Natural killer cell treated with Interleukin-12 subunit alpha and Interleukin-12 subunit beta and Interleukin-15 and Interleukin-18, amount 100 ng/mL, for 72 hours (primary cell): ENCODE measurements around the gene PLA2G2C. TPM values are rescaled to one million over a fixed set of nuclear protein-coding genes. Genes with fewer than 3 reads are reported as not detected.
A peak's percentile ranks its signal among the peaks of the same experiment; 100 is the strongest.

Experiments used
- ATAC-seq, 2 donors: fragments of 150-1000 bp; cut with Tn5 transposase in 1 of 2; sonication (Bioruptor Pico), chemical (Tn5 transposase) in 1 of 2; 2 replicates each; pipeline ENCODE4 v1.10.0; 2021
- DNase-seq: peaks from one replicate; pipeline ENCODE4 v3.0.0; 2022; ENCODE audit warnings: low spot score
- H3K27ac Mint-ChIP-seq, 2 donors: 1 replicate in 1 of 2; 2 replicates in 1 of 2; pipeline ENCODE4 v1.8.0; 2022; ENCODE audit warnings: mixed read lengths in 2 of 2, mild to moderate bottlenecking in 1 of 2, moderate library complexity in 1 of 2
- H3K27me3 Mint-ChIP-seq, 2 donors: 1 replicate in 1 of 2; 2 replicates in 1 of 2; pipeline ENCODE4 v1.8.0; 2022; ENCODE audit warnings: mixed read lengths in 2 of 2
- H3K36me3 Mint-ChIP-seq: one replicate; pipeline ENCODE4 v1.8.0; 2022; ENCODE audit warnings: mixed read lengths
- H3K4me1 Mint-ChIP-seq, 2 donors: 1 replicate in 1 of 2; 2 replicates in 1 of 2; pipeline ENCODE4 v1.8.0; 2022; ENCODE audit warnings: low read depth in 2 of 2, mixed read lengths in 2 of 2, mild to moderate bottlenecking in 1 of 2
- H3K4me3 Mint-ChIP-seq: one replicate; pipeline ENCODE4 v1.8.0; 2022; ENCODE audit warnings: mixed read lengths
- H3K9me3 Mint-ChIP-seq: 2 replicates; pipeline ENCODE4 v1.8.0; 2022; ENCODE audit warnings: mixed read lengths
- total RNA-seq, 2 donors: library from RNA; stranded (reverse); gene quantifications; one replicate each; pipeline ENCODE4 v1.2.3, GENCODE V29; 2022

PLA2G2C gene
- total RNA-seq, 2 donors from 2014 or later: 0.17 TPM; not detected in 1

- no peak overlapping the region for H3K4me3 Mint-ChIP-seq
- DNase-seq: no peak
- ATAC-seq: no peak
- H3K36me3 Mint-ChIP-seq: peaks cover 9% of the 10 kb centered on the region
- H3K27ac Mint-ChIP-seq: no peak overlapping the region
- H3K4me1 Mint-ChIP-seq: peaks cover 4 to 5% of the 10 kb centered on the region in 2 donors
- peaks cover 8% of the 10 kb centered on the region for H3K9me3 Mint-ChIP-seq
- H3K27me3 Mint-ChIP-seq: peaks cover 15 to 17% of the 10 kb centered on the region in 2 donors
Measured at GRCh38 chr1:20168564-20169491, 17.5 kb downstream of the PLA2G2C start.

GRCh38 chr1:20167126-20167525 lies 19.2 kb downstream of the PLA2G2C start:
- Mint-ChIP-seq H3K4me3 (no peak overlapping the region), H3K36me3 (peaks cover 12% of the 10 kb centered on the region), H3K9me3 (peaks cover 11% of the 10 kb centered on the region), H3K27me3 (peaks cover 15 to 17% of the 10 kb centered on the region in 2 donors), H3K4me1 (peaks cover 1 to 4% of the 10 kb centered on the region in 2 donors), H3K27ac (no peak overlapping the region)
- ATAC-seq: no peak
- no peak for DNase-seq

GRCh38 chr1:20166051-20166450 lies 20.3 kb downstream of the PLA2G2C start:
- no peak for ATAC-seq
- Mint-ChIP-seq H3K4me3 (no peak overlapping the region), H3K27ac (no peak overlapping the region), H3K27me3 (peaks cover 15 to 17% of the 10 kb centered on the region in 2 donors), H3K36me3 (peaks cover 12% of the 10 kb centered on the region), H3K9me3 (peaks cover 11% of the 10 kb centered on the region), H3K4me1 (peaks cover 0 to 4% of the 10 kb centered on the region in 2 donors)
- no peak for DNase-seq

- peaks cover 15 to 17% of the 10 kb centered on the region in 2 donors for H3K27me3 Mint-ChIP-seq
- H3K36me3 Mint-ChIP-seq: peaks cover 12% of the 10 kb centered on the region
- no peak overlapping the region for H3K4me3 Mint-ChIP-seq
- H3K9me3 Mint-ChIP-seq: peaks cover 11% of the 10 kb centered on the region
- peaks cover 0 to 4% of the 10 kb centered on the region in 2 donors for H3K4me1 Mint-ChIP-seq
- DNase-seq (no peak), ATAC-seq (no peak)
- H3K27ac Mint-ChIP-seq: no peak overlapping the region
Measured at GRCh38 chr1:20165522-20165951, 20.8 kb downstream of the PLA2G2C start.

- Mint-ChIP-seq H3K4me3 (no peak overlapping the region), H3K27me3 (peaks cover 14 to 15% of the 10 kb centered on the region in 2 donors)
- DNase-seq: no peak
Measured at GRCh38 chr1:20164694-20165202, 21.6 kb downstream of the PLA2G2C start.

GRCh38 chr1:20160034-20160433 lies 26.3 kb downstream of the PLA2G2C start:
- Mint-ChIP-seq H3K4me1 (peaks cover 0 to under 1% of the 10 kb centered on the region in 2 donors), H3K9me3 (peaks cover 7% of the 10 kb centered on the region), H3K27ac (no peak overlapping the region), H3K36me3 (peaks cover 14% of the 10 kb centered on the region), H3K4me3 (no peak overlapping the region), H3K27me3 (peaks cover 4% of the 10 kb centered on the region in 2 donors)
- no peak for DNase-seq
- ATAC-seq: no peak

More at GRCh38 chr1:20164694-20165202, 21.6 kb downstream of the PLA2G2C start:
- ATAC-seq: no peak
- H3K9me3 Mint-ChIP-seq: peaks cover 11% of the 10 kb centered on the region
- peaks cover 15% of the 10 kb centered on the region for H3K36me3 Mint-ChIP-seq
- H3K27ac Mint-ChIP-seq: no peak overlapping the region
- H3K4me1 Mint-ChIP-seq: peaks cover 0 to 4% of the 10 kb centered on the region in 2 donors

GRCh38 chr1:20158358-20159070 lies 27.8 kb downstream of the PLA2G2C start:
- Mint-ChIP-seq H3K27me3 (no peaks in the 10 kb centered on the region), H3K36me3 (peaks cover 10% of the 10 kb centered on the region), H3K4me3 (no peak overlapping the region), H3K4me1 (peaks cover 8 to 9% of the 10 kb centered on the region in 2 donors), H3K9me3 (peaks cover 3% of the 10 kb centered on the region), H3K27ac (no peak overlapping the region)
- no peak for DNase-seq
- ATAC-seq: no peak

- no peaks in the 10 kb centered on the region for H3K27me3 Mint-ChIP-seq
- H3K36me3 Mint-ChIP-seq: no peaks in the 10 kb centered on the region
- ATAC-seq (no peak), DNase-seq (no peak)
- peak overlapping the region; percentile 18 for H3K4me3 Mint-ChIP-seq
- H3K4me1 Mint-ChIP-seq: peaks cover 13 to 14% of the 10 kb centered on the region in 2 donors
- peak overlapping the region in 1 of 2 donors; percentile 9 for H3K27ac Mint-ChIP-seq
- no peaks in the 10 kb centered on the region for H3K9me3 Mint-ChIP-seq
Measured at GRCh38 chr1:20154301-20154831, 32.0 kb downstream of the PLA2G2C start.

GRCh38 chr1:20153000-20153418 lies 33.3 kb downstream of the PLA2G2C start:
- Mint-ChIP-seq H3K4me3 (no peak overlapping the region), H3K9me3 (no peaks in the 10 kb centered on the region), H3K27ac (no peak overlapping the region), H3K27me3 (no peaks in the 10 kb centered on the region), H3K4me1 (peaks cover 13 to 14% of the 10 kb centered on the region in 2 donors), H3K36me3 (no peaks in the 10 kb centered on the region)
- no peak for ATAC-seq
- DNase-seq: no peak

GRCh38 chr1:20152599-20152930 lies 33.8 kb downstream of the PLA2G2C start:
- H3K36me3 Mint-ChIP-seq: no peaks in the 10 kb centered on the region
- H3K9me3 Mint-ChIP-seq: no peaks in the 10 kb centered on the region
- H3K4me1 Mint-ChIP-seq: peaks cover 13 to 14% of the 10 kb centered on the region in 2 donors
- ATAC-seq: peak; percentile 22 to 26
- no peak overlapping the region for H3K27ac Mint-ChIP-seq
- no peaks in the 10 kb centered on the region for H3K27me3 Mint-ChIP-seq
- peak overlapping the region; percentile 73 for H3K4me3 Mint-ChIP-seq
- DNase-seq: no peak

GRCh38 chr1:20151906-20152598 lies 34.3 kb downstream of the PLA2G2C start:
- Mint-ChIP-seq H3K27ac (no peak overlapping the region), H3K4me3 (peak overlapping the region; percentile 73), H3K27me3 (no peaks in the 10 kb centered on the region), H3K36me3 (no peaks in the 10 kb centered on the region), H3K4me1 (peaks cover 13 to 14% of the 10 kb centered on the region in 2 donors), H3K9me3 (no peaks in the 10 kb centered on the region)
- DNase-seq (peak; percentile 83), ATAC-seq (peak; percentile 85 to 88)

- peaks cover 13 to 14% of the 10 kb centered on the region in 2 donors for H3K4me1 Mint-ChIP-seq
- no peaks in the 10 kb centered on the region for H3K27me3 Mint-ChIP-seq
- no peak overlapping the region for H3K27ac Mint-ChIP-seq
- H3K9me3 Mint-ChIP-seq: no peaks in the 10 kb centered on the region
- ATAC-seq (no peak), DNase-seq (peak; percentile 13)
- no peaks in the 10 kb centered on the region for H3K36me3 Mint-ChIP-seq
- H3K4me3 Mint-ChIP-seq: no peak overlapping the region
Measured at GRCh38 chr1:20150969-20151368, 35.3 kb downstream of the PLA2G2C start.

GRCh38 chr1:20150326-20150705 lies 36.0 kb downstream of the PLA2G2C start:
- Mint-ChIP-seq H3K4me3 (no peak overlapping the region), H3K9me3 (no peaks in the 10 kb centered on the region), H3K27ac (no peak overlapping the region), H3K4me1 (peaks cover 13 to 14% of the 10 kb centered on the region in 2 donors), H3K36me3 (no peaks in the 10 kb centered on the region), H3K27me3 (no peaks in the 10 kb centered on the region)
- DNase-seq (peak; percentile 51), ATAC-seq (no peak)
